ENCODE data around the gene AVL9. TPM values are rescaled to one million over a fixed set of nuclear protein-coding genes. Genes with fewer than 3 reads are reported as not detected.

AVL9 gene
- total and polyA plus RNA-seq, 10 donors: 8.4 to 54.8 (median 34.3) TPM

DNA sequence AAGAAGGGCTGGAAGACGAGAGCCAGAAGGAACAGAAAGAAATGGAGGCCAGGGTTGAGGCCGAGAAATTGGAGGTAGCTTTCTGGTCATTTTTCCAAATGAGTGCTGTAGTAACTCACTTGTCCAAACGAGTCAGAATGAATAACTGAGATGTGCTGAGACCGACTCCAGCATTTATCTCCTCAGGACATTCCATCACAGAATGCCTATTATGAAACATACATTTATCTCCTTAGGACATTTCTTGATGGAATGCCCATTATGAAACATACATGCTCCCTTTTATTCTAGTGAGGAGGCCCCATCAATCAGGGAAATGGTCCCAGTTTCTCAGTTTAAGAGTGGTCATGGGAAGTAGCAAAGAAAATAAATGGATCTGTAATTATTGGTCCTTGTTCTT is 16.5 kb downstream of the AVL9 start:
- Histone ChIP-seq H3K36me3 (peaks cover 0 to 26% (median 0%) of the 10 kb centered on the region in 6 donors), H3K4me3 (no peak overlapping the region), H3K27ac (no peak overlapping the region), H3K9me3 (peaks cover 0 to 6% (median 0%) of the 10 kb centered on the region in 8 donors), H3K4me1 (peaks cover 13 to 77% (median 27%) of the 10 kb centered on the region in 6 donors), H3K27me3 (replicated peaks in 1 of 7) (no peaks in the 10 kb centered on the region)
- WGBS, 5 donors: 86 to 99% (median 93%) methylated on average over 4 of the region's 4 CpGs
- intact Hi-C loops (cut with DNase I; ENCODE audit: low total_unique reads): no loop called here
- no peak for DNase-seq
- TF ChIP-seq, protein P1, sequence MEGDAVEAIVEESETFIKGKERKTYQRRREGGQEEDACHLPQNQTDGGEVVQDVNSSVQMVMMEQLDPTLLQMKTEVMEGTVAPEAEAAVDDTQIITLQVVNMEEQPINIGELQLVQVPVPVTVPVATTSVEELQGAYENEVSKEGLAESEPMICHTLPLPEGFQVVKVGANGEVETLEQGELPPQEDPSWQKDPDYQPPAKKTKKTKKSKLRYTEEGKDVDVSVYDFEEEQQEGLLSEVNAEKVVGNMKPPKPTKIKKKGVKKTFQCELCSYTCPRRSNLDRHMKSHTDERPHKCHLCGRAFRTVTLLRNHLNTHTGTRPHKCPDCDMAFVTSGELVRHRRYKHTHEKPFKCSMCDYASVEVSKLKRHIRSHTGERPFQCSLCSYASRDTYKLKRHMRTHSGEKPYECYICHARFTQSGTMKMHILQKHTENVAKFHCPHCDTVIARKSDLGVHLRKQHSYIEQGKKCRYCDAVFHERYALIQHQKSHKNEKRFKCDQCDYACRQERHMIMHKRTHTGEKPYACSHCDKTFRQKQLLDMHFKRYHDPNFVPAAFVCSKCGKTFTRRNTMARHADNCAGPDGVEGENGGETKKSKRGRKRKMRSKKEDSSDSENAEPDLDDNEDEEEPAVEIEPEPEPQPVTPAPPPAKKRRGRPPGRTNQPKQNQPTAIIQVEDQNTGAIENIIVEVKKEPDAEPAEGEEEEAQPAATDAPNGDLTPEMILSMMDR (IDR thresholded peaks at IDR 0.05 in 8 of 11, conservative IDR thresholded peaks at IDR 0.05 in 3 of 11): no peak
- TF ChIP-seq POLR2A (IDR thresholded peaks at IDR 0.05) (no peak), POLR2AphosphoS5 (IDR thresholded peaks at IDR 0.05) (no peak)

DNA sequence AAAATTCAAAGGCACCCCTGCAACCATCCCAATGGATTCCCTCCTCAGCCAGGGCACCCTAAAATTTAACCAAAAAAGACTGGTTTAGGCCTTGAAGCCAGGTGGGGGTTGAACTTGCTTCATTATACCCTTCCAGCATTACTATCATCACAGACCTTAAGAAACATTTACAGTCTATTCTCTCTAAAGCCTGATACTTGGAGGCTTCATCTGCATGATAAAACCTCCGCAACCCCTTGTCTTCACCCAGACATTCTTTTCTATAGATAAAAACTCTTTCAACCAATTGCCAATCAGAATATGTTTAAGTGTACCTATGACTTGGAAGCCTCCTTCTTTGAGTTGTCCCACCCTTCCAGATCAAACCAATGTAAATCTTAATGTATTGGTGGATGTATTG is 17.9 kb downstream of the AVL9 start:
- peaks cover 0 to 20% (median 12%) of the 10 kb centered on the region in 8 donors for H3K9me3 ChIP-seq
- 96 to 100% (median 100%) methylated on average over 1 of the region's 1 CpG for WGBS, 5 donors
- intact Hi-C loops (cut with DNase I; ENCODE audit: low total_unique reads): no loop called here

DNA sequence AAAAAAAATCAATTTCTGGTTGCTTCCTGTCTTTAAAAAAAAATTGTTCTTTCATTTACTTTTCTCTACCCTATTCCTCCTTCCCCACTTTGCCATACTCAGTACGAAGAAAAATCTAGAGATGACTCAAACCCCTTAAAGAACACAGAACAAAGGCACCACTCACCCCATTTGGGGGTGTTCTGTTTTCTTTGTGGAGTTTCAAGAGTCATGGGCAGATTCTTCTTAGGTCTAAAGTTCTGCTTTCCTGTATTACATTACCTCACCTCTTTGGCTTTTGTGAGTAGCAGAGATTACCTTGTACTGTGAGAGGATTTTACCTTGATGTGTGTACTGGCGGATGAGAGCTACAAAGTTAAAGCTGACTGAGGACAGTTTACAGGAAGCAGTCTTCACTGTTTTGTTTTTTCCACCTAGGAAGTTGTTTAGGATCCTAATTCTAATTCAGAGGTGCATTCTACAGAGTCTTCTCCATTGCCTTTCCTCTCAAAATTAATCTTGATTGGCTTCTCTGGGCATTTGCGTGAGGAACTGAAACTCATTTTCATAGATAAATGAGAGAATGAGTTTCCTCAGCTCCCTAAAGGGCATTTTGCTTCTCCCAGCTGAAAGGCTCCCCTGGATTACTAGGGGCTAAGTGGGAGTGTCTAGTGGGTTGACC is 20.7 kb downstream of the AVL9 start:
- Histone ChIP-seq H3K36me3 (peaks cover 0 to 49% (median 0%) of the 10 kb centered on the region in 6 donors), H3K4me3 (no peak overlapping the region), H3K27me3 (replicated peaks in 1 of 7) (no peaks in the 10 kb centered on the region), H3K27ac (peak overlapping the region in 2 of 8 donors; percentile 28 to 49), H3K9me3 (peaks cover 0 to 47% (median 38%) of the 10 kb centered on the region in 8 donors), H3K4me1 (peaks cover 9 to 50% (median 19%) of the 10 kb centered on the region in 6 donors)
- DNase-seq: no peak
- TF ChIP-seq, protein P1 (IDR thresholded peaks at IDR 0.05 in 8 of 11, conservative IDR thresholded peaks at IDR 0.05 in 3 of 11): no peak
- no peak for TF ChIP-seq POLR2AphosphoS5 (IDR thresholded peaks at IDR 0.05)
- no peak for TF ChIP-seq POLR2A (IDR thresholded peaks at IDR 0.05)
- intact Hi-C loops (cut with DNase I; ENCODE audit: low total_unique reads): no loop called here
- WGBS, 5 donors: 50 to 86% (median 78%) methylated on average over 3 of the region's 3 CpGs

More for the DNA sequence above, 17.9 kb downstream of the AVL9 start:
- Histone ChIP-seq H3K36me3 (peaks cover 0 to 40% (median 0%) of the 10 kb centered on the region in 6 donors), H3K27ac (no peak overlapping the region), H3K4me1 (peaks cover 13 to 65% (median 24%) of the 10 kb centered on the region in 6 donors), H3K27me3 (replicated peaks in 1 of 7) (no peaks in the 10 kb centered on the region), H3K4me3 (no peak overlapping the region)
- no peak for DNase-seq
- TF ChIP-seq POLR2A (IDR thresholded peaks at IDR 0.05) (no peak), POLR2AphosphoS5 (IDR thresholded peaks at IDR 0.05) (no peak)
- TF ChIP-seq, protein P1 (IDR thresholded peaks at IDR 0.05 in 8 of 11, conservative IDR thresholded peaks at IDR 0.05 in 3 of 11): no peak

DNA sequence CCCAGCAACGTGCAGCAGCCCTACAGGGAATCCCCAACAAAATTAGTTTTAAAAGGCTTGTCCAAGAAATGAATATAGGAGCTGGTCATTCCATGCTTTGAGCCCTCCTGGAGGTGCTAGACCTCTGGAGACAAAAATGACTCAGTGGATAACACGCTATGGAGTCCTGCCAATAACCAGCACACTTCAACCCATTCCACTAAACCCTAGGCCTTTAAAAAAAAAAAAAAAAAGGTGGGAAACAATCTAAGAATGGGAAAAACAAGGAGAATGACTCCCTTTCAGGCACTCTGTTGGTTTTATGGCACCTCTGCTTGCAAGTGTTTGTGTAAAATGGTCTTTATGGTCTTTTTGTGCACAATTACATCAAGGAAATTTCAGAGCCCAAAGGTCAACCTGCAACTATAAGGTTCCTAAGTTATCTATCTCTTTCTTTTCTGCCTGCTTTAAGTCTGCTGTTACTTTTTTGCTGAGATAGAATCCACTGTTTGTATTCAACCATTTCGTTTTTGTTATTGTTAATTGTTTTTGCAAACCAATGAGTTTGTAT is 21.3 kb downstream of the AVL9 start:
- DNase-seq: no peak
- Histone ChIP-seq H3K36me3 (peaks cover 0 to 53% (median 0%) of the 10 kb centered on the region in 6 donors), H3K27ac (peak overlapping the region in 2 of 8 donors; percentile 28 to 49), H3K4me3 (no peak overlapping the region), H3K27me3 (replicated peaks in 1 of 7) (no peaks in the 10 kb centered on the region), H3K9me3 (peaks cover 0 to 48% (median 39%) of the 10 kb centered on the region in 8 donors), H3K4me1 (peaks cover 9 to 44% (median 19%) of the 10 kb centered on the region in 6 donors)
- WGBS, 5 donors: 74 to 93% (median 84%) methylated on average over 3 of the region's 3 CpGs
- intact Hi-C loops (cut with DNase I; ENCODE audit: low total_unique reads): no loop called here
- no peak for TF ChIP-seq POLR2AphosphoS5 (IDR thresholded peaks at IDR 0.05)
